ENCODE results near the gene UTP4. TPM values are rescaled to one million over a fixed set of nuclear protein-coding genes. Genes with fewer than 3 reads are reported as not detected.
A peak's percentile ranks its signal among the peaks of the same experiment; 100 is the strongest.

Gene UTP4
- total RNA-seq, 2 experiments from 2014 or later: 40.1 to 40.3 TPM

DNA sequence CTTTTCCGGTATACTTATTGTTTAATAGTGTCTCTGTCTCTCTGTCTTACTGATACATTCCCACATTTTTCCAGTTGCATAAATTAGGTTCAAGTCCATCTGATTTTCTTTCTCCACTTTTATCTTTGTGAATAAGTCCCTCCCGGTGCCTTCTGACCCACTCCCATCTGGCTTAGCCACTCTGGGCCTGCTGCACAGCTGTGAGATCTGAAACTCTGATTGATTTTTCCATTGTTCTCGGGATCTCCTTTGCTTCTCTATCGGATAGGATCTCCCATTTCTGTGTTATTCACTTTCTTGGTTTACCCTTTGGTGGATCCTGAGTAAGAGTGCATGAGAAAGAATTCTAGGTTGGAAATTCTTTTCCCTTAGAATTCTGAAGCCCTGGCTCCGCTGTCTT is 8.6 kb downstream of the UTP4 start:
- Mint-ChIP-seq H3K4me1 (ENCODE audit: low read depth) (no peaks in the 10 kb centered on the region), H3K4me3 (no peak overlapping the region), H3K9me3 (no peaks in the 10 kb centered on the region), H3K27ac (no peak overlapping the region), H3K27me3 (no peaks in the 10 kb centered on the region), H3K36me3 (ENCODE audit: low read depth) (peaks cover 86% of the 10 kb centered on the region)
- H3K27me3 ChIP-seq (ENCODE audit: control insufficient read depth in 1 of 2, insufficient read depth in 2 of 2, low read length in 2 of 2): no peaks in the 10 kb centered on the region
- TF ChIP-seq, protein P1, sequence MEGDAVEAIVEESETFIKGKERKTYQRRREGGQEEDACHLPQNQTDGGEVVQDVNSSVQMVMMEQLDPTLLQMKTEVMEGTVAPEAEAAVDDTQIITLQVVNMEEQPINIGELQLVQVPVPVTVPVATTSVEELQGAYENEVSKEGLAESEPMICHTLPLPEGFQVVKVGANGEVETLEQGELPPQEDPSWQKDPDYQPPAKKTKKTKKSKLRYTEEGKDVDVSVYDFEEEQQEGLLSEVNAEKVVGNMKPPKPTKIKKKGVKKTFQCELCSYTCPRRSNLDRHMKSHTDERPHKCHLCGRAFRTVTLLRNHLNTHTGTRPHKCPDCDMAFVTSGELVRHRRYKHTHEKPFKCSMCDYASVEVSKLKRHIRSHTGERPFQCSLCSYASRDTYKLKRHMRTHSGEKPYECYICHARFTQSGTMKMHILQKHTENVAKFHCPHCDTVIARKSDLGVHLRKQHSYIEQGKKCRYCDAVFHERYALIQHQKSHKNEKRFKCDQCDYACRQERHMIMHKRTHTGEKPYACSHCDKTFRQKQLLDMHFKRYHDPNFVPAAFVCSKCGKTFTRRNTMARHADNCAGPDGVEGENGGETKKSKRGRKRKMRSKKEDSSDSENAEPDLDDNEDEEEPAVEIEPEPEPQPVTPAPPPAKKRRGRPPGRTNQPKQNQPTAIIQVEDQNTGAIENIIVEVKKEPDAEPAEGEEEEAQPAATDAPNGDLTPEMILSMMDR (IDR thresholded peaks at IDR 0.05): no peak
- H3K9me3 ChIP-seq (ENCODE audit: control insufficient read depth in 1 of 2, insufficient read depth in 1 of 2, low read length in 2 of 2): no peaks in the 10 kb centered on the region
- H3K36me3 ChIP-seq (ENCODE audit: insufficient read depth, low read length): peaks cover 70% of the 10 kb centered on the region
- no peak for DNase-seq
- H3K4me3 ChIP-seq (ENCODE audit: low read length): no peak overlapping the region
- ChIA-PET POLR2A (no interaction called here), CTCF (interaction anchor here (0.9 to 1.0 kb wide), 2 partner anchors 9 to 136 kb away, joined by 3 read pairs; no protein-coding TSS in a partner anchor)
- intact Hi-C loops (cut with DNase I, micrococcal nuclease): no loop called here
- no peak overlapping the region for H3K27ac ChIP-seq (ENCODE audit: low read depth in 1 of 2, low read length in 2 of 2)
- H3K4me1 ChIP-seq (ENCODE audit: insufficient read depth, low read length): no peaks in the 10 kb centered on the region
- no peak for ATAC-seq (ENCODE audit: poor library complexity)

DNA sequence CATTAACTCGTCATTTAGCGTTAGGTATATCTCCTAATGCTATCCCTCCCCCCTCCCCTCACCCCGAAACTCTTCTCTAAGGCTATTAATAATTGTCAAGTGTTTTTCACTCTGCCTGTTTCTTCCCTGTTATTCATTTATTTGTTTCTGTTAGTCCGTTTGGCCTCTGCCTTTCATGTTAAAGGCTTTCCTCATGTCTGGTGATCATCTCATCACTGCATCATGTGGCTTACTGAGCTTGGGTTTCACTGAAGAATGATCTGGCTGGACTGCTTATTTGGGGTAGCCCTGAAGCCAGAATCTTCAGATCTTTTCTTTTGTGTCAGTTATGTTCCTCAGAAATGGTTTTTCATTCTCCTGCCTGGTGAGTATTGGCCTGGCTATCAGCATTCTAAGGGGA is 9.5 kb downstream of the UTP4 start:
- CTCF ChIA-PET: interaction anchor here (1.0 kb wide), 1 partner anchor 135 kb away, joined by 3 read pairs; no protein-coding TSS in a partner anchor

DNA sequence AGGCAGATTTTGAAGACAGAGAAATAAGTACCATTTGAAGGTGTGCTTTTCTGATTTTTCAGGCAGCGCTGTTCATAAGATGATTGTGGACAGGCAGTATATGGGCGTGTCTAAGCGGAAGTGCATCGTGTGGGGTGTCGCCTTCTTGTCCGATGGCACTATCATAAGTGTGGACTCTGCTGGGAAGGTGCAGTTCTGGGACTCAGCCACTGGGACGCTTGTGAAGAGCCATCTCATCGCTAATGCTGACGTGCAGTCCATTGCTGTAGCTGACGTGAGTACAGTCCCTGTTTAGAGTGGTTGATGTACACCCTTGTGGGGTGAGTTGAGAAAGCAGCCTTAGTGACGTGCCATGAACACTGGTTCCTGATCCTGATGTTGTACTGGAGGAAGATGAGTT is 10.7 kb downstream of the UTP4 start:
- H3K4me3 Mint-ChIP-seq: no peak overlapping the region
- ChIA-PET CTCF (no interaction called here), POLR2A (no interaction called here)
- H3K36me3 Mint-ChIP-seq (ENCODE audit: low read depth): peaks cover 75% of the 10 kb centered on the region
- TF ChIP-seq, protein P1 (IDR thresholded peaks at IDR 0.05): no peak
- no peak overlapping the region for H3K27ac ChIP-seq (ENCODE audit: low read depth in 1 of 2, low read length in 2 of 2)
- intact Hi-C loops (cut with DNase I, micrococcal nuclease): no loop called here
- peaks cover 60% of the 10 kb centered on the region for H3K36me3 ChIP-seq (ENCODE audit: insufficient read depth, low read length)
- no peaks in the 10 kb centered on the region for H3K27me3 ChIP-seq (ENCODE audit: control insufficient read depth in 1 of 2, insufficient read depth in 2 of 2, low read length in 2 of 2)
- DNase-seq: peak in 1 of 14 experiments; percentile 20
- no peak overlapping the region for H3K27ac Mint-ChIP-seq
- no peaks in the 10 kb centered on the region for H3K9me3 Mint-ChIP-seq
- no peak overlapping the region for H3K4me3 ChIP-seq (ENCODE audit: low read length)
- H3K4me1 ChIP-seq (ENCODE audit: insufficient read depth, low read length): no peaks in the 10 kb centered on the region
- no peaks in the 10 kb centered on the region for H3K4me1 Mint-ChIP-seq (ENCODE audit: low read depth)
- H3K27me3 Mint-ChIP-seq: no peaks in the 10 kb centered on the region
- ATAC-seq (ENCODE audit: poor library complexity): no peak
- no peaks in the 10 kb centered on the region for H3K9me3 ChIP-seq (ENCODE audit: control insufficient read depth in 1 of 2, insufficient read depth in 1 of 2, low read length in 2 of 2)

More for the DNA sequence above, 9.5 kb downstream of the UTP4 start:
- H3K36me3 Mint-ChIP-seq (ENCODE audit: low read depth): peaks cover 81% of the 10 kb centered on the region
- TF ChIP-seq, protein P1 (IDR thresholded peaks at IDR 0.05): no peak
- H3K4me3 ChIP-seq (ENCODE audit: low read length): no peak overlapping the region
- no peaks in the 10 kb centered on the region for H3K9me3 Mint-ChIP-seq
- DNase-seq: no peak
- H3K4me3 Mint-ChIP-seq: no peak overlapping the region
- no peak for ATAC-seq (ENCODE audit: poor library complexity)
- no peak overlapping the region for H3K27ac ChIP-seq (ENCODE audit: low read depth in 1 of 2, low read length in 2 of 2)
- intact Hi-C loops (cut with DNase I, micrococcal nuclease): no loop called here
- no peaks in the 10 kb centered on the region for H3K4me1 Mint-ChIP-seq (ENCODE audit: low read depth)
- H3K27ac Mint-ChIP-seq: no peak overlapping the region
- H3K27me3 Mint-ChIP-seq: no peaks in the 10 kb centered on the region
- H3K9me3 ChIP-seq (ENCODE audit: control insufficient read depth in 1 of 2, insufficient read depth in 1 of 2, low read length in 2 of 2): no peaks in the 10 kb centered on the region
- H3K27me3 ChIP-seq (ENCODE audit: control insufficient read depth in 1 of 2, insufficient read depth in 2 of 2, low read length in 2 of 2): no peaks in the 10 kb centered on the region
- POLR2A ChIA-PET: no interaction called here
- peaks cover 70% of the 10 kb centered on the region for H3K36me3 ChIP-seq (ENCODE audit: insufficient read depth, low read length)
- no peaks in the 10 kb centered on the region for H3K4me1 ChIP-seq (ENCODE audit: insufficient read depth, low read length)

Measured in CD4-positive, alpha-beta T cell (primary cell).